NCI-H748 treated with DMSO at 0.1 percent for 48 hours (cell line): Measurements from ENCODE around the gene CADM2.
"Not testable (repeated sequence)": the region's sequence is repeated elsewhere in the genome, so short reads cannot be mapped to it uniquely, and the experiment has no call there.

ENCODE experiments used
- DNase-seq: peaks from one replicate; lab custom pipeline; 2025; lab: John Stamatoyannopoulos, UW

The CADM2 gene

GRCh38 chr3:85481411-85482212 lies 522.8 kb downstream of the CADM2 start:
- DNase-seq, result no peak

- no peak for DNase-seq
Observed at GRCh38 chr3:85482213-85482490, 523.4 kb downstream of the CADM2 start.

GRCh38 chr3:85483986-85484385 lies 525.2 kb downstream of the CADM2 start:
- no peak for DNase-seq

- no peak for DNase-seq
Observed at GRCh38 chr3:85487375-85487774, 528.6 kb downstream of the CADM2 start.

- no peak for DNase-seq
Observed at GRCh38 chr3:85495602-85496001, 536.8 kb downstream of the CADM2 start.

GRCh38 chr3:85498177-85498576 lies 539.4 kb downstream of the CADM2 start:
- no peak for DNase-seq

GRCh38 chr3:85502148-85502875 lies 543.5 kb downstream of the CADM2 start:
- DNase-seq, result no peak

GRCh38 chr3:85504129-85504784 lies 545.5 kb downstream of the CADM2 start:
- DNase-seq, result not testable (repeated sequence)

- DNase-seq, result not testable (repeated sequence)
Observed at GRCh38 chr3:85504785-85505511, 546.2 kb downstream of the CADM2 start.

- not testable (repeated sequence) for DNase-seq
Observed at GRCh38 chr3:85507052-85507451, 548.3 kb downstream of the CADM2 start.

- DNase-seq, result no peak
Observed at GRCh38 chr3:85508659-85509058, 549.9 kb downstream of the CADM2 start.

GRCh38 chr3:85516146-85516545 lies 557.4 kb downstream of the CADM2 start:
- no peak for DNase-seq

GRCh38 chr3:85524104-85524503 lies 565.3 kb downstream of the CADM2 start:
- DNase-seq, result no peak

- no peak for DNase-seq
Observed at GRCh38 chr3:85525264-85525663, 566.5 kb downstream of the CADM2 start.

- DNase-seq, result no peak
Observed at GRCh38 chr3:85533586-85533985, 574.8 kb downstream of the CADM2 start.

- no peak for DNase-seq
Observed at GRCh38 chr3:85535517-85535916, 576.7 kb downstream of the CADM2 start.

GRCh38 chr3:85539232-85539631 lies 580.4 kb downstream of the CADM2 start:
- no peak for DNase-seq

- no peak for DNase-seq
Observed at GRCh38 chr3:85554153-85554552, 595.4 kb downstream of the CADM2 start.

- no peak for DNase-seq
Observed at GRCh38 chr3:85560088-85560785, 601.4 kb downstream of the CADM2 start.

- peak; percentile 55 for DNase-seq
Observed at GRCh38 chr3:85567071-85567676, 608.4 kb downstream of the CADM2 start.

- no peak for DNase-seq
Observed at GRCh38 chr3:85570819-85571218, 612.0 kb downstream of the CADM2 start.
